Urothelium cell line (cell line): ENCODE results near the gene PRPF6.
"Not testable (repeated sequence)": the region's sequence is repeated elsewhere in the genome, so short reads cannot be mapped to it uniquely, and the experiment has no call there.

Experiments used
- DNase-seq: peaks from one replicate; pipeline ENCODE4 v3.0.0; 2011; ENCODE audit warnings: low spot score, mixed read lengths
- FAIRE-seq: peaks from 2 replicates; lab custom pipeline; 2011; peaks lifted over from hg19 to GRCh38; lab: Jason Lieb, UNC

Gene PRPF6

GRCh38 chr20:63973160-63973479 lies 7.8 kb upstream of the PRPF6 start:
- no peak for FAIRE-seq
- no peak for DNase-seq

- FAIRE-seq: no peak
Measured at GRCh38 chr20:63973636-63974401, 7.1 kb upstream of the PRPF6 start.

DNA sequence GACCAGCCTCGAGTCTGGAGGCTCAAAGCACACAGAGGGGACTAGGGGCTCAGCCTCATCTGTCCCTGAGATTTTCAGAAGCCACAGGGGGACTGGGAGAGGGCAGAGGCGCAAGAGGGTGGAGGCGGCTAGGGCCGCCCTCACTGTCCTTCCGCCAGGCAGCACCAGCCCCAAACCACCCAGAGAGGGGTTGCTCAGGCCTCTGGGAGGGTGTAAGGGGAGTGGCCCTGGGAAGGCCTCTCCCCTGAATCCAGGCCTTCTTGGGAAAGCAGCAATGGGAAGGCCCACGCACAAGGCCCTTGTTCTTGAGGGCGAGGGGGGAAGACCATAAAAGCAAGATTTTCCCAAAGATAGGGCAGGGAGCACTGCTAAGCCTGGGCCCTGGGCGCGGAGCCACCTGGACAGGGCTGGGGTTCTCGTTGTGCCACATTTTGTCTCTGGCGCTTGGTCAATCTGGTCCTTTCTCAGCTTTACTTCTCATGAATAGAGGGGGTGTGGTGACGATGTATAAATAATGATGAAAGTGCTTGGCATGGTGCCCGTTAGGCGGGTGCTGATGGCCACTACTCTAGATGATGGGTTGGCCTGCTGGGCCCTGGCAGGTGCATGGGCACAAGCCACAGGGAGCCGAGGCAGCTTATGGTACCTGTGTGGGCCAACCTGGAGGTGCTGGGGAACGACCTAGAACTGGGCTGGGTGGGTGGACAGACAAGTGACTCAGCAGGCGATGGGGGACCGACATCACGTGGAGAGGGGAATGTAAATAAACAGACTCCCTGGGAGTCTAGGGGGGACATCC lies 6.3 kb upstream of the PRPF6 start:
- no peak for DNase-seq
- no peak for FAIRE-seq

More at GRCh38 chr20:63973636-63974401, 7.1 kb upstream of the PRPF6 start:
- peak; percentile 90 for DNase-seq

GRCh38 chr20:63976511-63976910 lies 4.4 kb upstream of the PRPF6 start:
- not testable (repeated sequence) for DNase-seq, FAIRE-seq

DNA sequence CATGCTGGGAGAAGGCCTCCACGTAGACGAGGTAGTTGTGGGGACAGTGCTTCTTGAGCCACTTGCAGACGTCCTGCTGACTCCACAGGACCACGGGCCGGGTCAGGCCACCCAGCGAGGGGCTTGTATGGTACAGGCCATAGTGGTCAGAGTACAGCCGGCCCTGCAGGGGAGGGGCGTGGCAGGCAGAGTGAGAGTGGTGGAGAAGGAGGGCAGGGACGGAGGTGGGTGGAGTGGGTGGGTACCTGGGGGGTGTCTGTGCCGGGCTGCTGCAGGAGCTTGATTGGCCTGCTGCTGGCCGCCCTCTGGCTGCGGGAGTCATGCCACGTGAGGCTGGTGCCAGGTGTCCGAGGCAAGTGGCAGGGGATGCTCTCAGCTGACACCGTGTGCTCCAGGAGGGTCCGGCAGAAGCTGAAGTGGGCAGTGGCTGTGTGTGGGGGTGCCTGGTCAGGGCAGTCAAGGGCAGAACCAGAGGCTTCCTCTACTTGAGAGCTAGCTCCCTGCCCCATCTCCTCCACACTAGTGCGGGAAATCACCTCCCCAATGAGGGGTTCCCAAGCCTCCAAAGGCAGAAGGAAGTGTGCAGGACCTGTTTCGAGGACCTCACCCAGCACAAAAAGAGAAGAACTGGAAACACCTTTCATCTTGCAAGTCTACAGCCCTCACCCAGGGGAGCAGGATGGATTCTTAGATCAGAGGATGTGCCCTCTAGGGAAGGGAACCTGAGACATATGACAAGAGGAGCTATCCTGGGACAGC lies 3.8 kb upstream of the PRPF6 start:
- no peak for DNase-seq
- no peak for FAIRE-seq

- FAIRE-seq: no peak
- peak; percentile 45 for DNase-seq
Measured at GRCh38 chr20:63977739-63978276, 3.1 kb upstream of the PRPF6 start.

- FAIRE-seq: no peak
- DNase-seq: peak; percentile 75
Measured at GRCh38 chr20:63978319-63979228, 2.4 kb upstream of the PRPF6 start.

GRCh38 chr20:63979229-63979556 lies 1.7 kb upstream of the PRPF6 start:
- no peak for DNase-seq
- FAIRE-seq: no peak

DNA sequence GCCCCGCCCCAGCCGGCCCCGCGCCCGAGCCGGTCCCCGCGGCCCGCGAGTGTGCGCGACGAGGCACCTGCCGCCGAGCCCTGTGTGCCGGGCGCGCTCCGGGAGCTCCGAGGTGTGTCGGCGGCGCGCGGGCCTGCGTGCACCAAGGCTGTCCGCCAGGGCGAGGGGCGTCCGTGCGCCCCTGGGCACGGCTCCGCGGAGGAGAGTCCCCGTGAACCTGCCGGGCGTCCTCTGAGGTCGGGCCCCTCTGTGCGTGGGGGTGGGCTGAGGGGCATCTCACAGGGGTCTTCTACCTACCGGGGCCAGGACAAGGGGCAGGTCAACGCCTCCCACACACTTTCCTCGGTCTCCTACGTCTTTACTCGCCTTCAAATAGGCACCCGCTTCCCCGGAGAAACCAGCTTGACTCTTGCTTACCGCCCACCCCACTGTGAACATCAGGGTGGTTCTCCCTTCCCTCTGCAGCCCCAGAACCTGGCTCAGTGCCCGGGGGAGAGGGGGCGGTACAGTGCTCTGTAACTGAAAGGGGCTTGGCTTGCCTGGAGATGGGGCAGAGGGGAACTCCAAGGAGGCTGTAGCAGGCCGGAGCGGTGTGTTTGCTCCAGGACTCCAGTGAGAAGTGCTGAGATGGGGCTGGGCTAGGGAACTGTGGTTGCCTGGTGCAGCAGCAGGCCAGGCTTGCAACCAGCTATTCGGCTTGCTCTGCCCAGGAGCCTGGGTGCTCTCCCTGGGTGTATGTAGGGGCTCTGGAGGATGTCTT lies 1.2 kb upstream of the PRPF6 start, which contains the start of gene SAMD10:
Gene SAMD10 (minus strand): TSS at position 86 of the 760 bp plus-strand sequence. CDS start 175 bp downstream, outside the sequence.
- FAIRE-seq (no peak), DNase-seq (peak; percentile 63)

DNA sequence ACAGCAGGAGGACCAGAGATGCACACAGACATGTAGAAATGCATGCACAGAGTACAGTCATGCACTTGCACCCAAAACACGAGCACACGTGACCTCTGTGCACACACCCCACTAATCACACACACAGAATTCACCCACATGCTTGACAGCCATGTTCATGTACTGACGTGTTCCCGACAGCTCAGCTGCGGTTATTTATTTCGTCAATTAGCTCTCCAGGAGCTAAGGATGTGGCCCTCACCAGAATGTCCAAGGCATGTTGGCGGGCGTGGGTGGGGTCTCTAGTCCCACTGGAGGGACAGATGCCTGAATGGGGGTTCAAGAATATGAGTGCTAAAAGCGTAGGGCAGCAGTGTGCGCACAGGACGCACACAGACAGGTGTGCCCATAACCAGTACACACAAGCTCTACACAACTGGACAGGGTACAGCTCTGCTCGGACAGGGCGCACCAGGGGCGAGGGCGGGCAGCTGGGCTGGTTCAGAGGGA lies 571 bp upstream of the PRPF6 start:
- no peak for DNase-seq
- no peak for FAIRE-seq

DNA sequence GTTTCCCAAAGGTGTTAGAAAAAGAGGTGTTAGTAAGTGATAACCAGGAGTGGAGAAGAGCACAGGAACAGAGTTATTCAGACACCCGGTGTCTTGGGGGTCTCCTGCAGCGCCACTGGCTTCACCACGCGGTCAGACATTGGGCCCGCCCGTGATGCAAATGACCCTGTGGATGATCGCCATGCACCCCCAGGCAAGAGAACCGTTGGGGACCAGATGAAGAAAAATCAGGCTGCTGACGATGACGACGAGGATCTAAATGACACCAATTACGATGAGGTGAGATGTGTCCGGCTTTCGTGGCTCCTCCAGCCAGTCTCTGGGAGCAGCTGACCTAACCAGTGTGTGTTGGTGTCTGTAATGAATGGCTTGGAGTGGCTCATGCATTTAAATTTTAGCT lies 2.0 kb downstream of the PRPF6 start:
- DNase-seq (no peak), FAIRE-seq (no peak)

- FAIRE-seq (no peak), DNase-seq (no peak)
Measured at GRCh38 chr20:64000906-64001305, 20.0 kb downstream of the PRPF6 start.

DNA sequence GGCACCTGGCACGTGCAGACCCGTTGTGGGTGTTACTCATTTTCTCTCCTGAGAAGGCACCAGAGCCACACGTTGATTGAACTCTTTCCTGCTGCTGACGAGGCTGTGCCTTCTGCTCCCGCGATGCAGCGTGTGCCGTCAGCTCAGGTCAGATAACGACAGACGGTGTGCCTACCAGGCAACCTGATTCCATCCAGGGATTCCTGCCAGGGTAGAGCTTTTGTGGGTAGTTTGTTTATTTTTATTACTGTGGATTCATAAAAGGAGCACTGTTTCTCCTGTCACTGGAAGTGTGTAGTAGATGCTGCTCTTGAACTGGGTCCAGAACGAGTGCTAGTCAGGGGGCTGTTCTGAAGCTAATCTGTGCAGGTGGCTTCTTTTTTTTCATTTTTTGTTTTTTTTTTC lies 20.7 kb downstream of the PRPF6 start:
- no peak for DNase-seq
- no peak for FAIRE-seq

DNA sequence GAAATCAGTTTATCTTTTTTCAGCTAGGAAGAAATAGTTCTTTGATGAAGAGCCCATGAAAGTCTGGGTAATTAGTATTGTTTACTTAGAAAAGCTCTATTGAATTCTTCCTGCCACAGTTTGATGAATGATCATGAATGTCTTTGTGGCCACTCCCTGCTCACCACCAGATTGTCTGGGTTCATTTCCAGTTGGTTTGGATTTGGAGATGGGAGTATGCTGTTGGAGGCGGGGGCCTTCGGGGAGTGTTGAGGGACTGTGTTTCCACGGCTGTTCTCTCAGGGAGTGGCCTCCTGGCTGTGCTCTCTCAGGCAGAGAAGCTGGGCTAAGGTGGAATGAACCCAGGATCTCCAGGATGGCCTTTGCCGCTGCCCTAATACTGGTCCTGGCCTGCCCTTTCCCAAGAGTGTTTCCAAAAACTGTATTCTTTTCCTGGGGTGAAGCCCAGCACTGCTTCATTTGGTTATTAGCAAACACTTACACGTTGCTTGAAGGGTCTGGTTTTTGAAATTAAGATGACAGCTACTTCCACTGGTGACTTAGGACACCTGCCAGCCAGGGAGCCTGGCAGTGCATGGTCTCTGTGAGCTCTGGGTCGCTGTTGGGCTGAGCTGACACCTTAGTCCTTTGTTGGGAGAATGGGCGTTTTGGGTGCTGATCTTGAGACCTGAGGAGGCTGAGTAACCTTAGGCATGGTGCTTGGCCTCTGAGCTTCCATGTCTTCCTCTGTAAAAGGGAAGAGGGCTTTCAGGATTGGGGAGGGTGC lies 23.2 kb downstream of the PRPF6 start:
- FAIRE-seq (no peak), DNase-seq (no peak)

- no peak for FAIRE-seq
- no peak for DNase-seq
Measured at GRCh38 chr20:64005394-64005793, 24.5 kb downstream of the PRPF6 start.

DNA sequence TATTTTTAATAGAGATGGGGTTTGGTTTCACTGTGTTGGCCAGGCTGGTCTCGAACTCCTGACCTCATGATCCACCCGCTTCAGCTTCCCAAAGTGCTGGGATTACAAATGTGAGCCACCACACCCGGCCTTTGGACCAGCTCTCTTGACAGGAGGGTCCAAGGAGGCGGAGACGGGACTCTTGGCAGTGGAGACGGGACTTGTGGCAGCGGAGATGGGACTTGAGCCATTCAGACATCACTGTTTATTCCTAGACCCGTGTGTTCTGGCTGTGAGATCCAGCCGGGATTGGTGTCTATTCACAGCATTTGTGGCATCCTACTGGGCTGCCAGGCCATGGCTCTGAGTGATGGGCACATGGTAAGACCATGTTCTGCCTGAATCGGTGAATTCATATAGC lies 25.6 kb downstream of the PRPF6 start:
- DNase-seq: no peak
- no peak for FAIRE-seq

DNA sequence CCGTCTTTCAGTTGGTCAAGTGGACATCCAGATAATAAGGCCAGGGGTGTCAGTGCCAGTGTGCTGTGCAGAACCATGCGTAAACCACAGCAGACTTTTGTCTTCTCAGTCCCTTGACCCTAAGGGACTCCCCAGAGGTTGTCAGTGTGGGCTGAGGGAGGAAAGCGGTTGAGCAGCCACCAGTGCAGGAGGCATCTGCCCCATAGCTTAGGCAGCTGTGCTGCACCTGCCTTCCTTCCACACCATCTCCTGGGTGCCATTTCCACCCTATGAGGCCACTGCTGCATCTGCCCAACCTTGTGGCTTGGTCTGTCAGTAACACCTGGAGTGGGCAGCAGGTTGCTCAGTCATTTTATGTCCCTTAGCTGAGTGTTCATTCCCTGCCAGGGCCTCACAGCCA lies 26.0 kb downstream of the PRPF6 start:
- DNase-seq (no peak), FAIRE-seq (no peak)

GRCh38 chr20:64009811-64010387 lies 29.0 kb downstream of the PRPF6 start:
- no peak for FAIRE-seq
- DNase-seq: no peak
